ENCODE measurements around the gene UMAD1. TPM values are rescaled to one million over a fixed set of nuclear protein-coding genes. Genes with fewer than 3 reads are reported as not detected.

The UMAD1 gene
- total RNA-seq, 2 experiments from 2014 or later: 11.0 to 15.3 TPM

- Mint-ChIP-seq H3K27ac (no peak overlapping the region), H3K9me3 (no peaks in the 10 kb centered on the region), H3K4me1 (ENCODE audit: low read depth) (peaks cover 43% of the 10 kb centered on the region), H3K36me3 (ENCODE audit: low read depth) (no peaks in the 10 kb centered on the region), H3K27me3 (no peaks in the 10 kb centered on the region), H3K4me3 (peak overlapping the region; percentile 82)
- DNase-seq (peak in 3 of 14 experiments; percentile 52 to 77 (median 69)), ATAC-seq (ENCODE audit: poor library complexity) (peak; percentile 81)
- H3K4me3 ChIP-seq (ENCODE audit: low read length): peak overlapping the region; percentile 37
- no peak for TF ChIP-seq CTCF (IDR thresholded peaks at IDR 0.05)
- intact Hi-C loops (cut with DNase I, micrococcal nuclease): no loop called here
- H3K27me3 ChIP-seq (ENCODE audit: control insufficient read depth in 1 of 2, insufficient read depth in 2 of 2, low read length in 2 of 2): no peaks in the 10 kb centered on the region
- POLR2A ChIA-PET: interaction anchor here (0.7 to 1.7 kb wide), 6 partner anchors 9 to 280 kb away, joined by 3 to 8 read pairs (median 4); partner anchors contain the start of gene UMAD1
- H3K4me1 ChIP-seq (ENCODE audit: insufficient read depth, low read length): peaks cover 8% of the 10 kb centered on the region
- CTCF ChIA-PET: no interaction called here
- H3K9me3 ChIP-seq (ENCODE audit: control insufficient read depth in 1 of 2, insufficient read depth in 1 of 2, low read length in 2 of 2): no peaks in the 10 kb centered on the region
- no peak overlapping the region for H3K27ac ChIP-seq (ENCODE audit: low read depth in 1 of 2, low read length in 2 of 2)
- no peaks in the 10 kb centered on the region for H3K36me3 ChIP-seq (ENCODE audit: insufficient read depth, low read length)
Observed at GRCh38 chr7:7920481-7920880, 279.9 kb downstream of the UMAD1 start.

GRCh38 chr7:7921830-7922229 is 281.3 kb downstream of the UMAD1 start:
- Mint-ChIP-seq H3K4me3 (peak overlapping the region; percentile 25), H3K9me3 (no peaks in the 10 kb centered on the region), H3K36me3 (ENCODE audit: low read depth) (no peaks in the 10 kb centered on the region), H3K27me3 (no peaks in the 10 kb centered on the region), H3K4me1 (ENCODE audit: low read depth) (peaks cover 43% of the 10 kb centered on the region), H3K27ac (no peak overlapping the region)
- Histone ChIP-seq H3K27me3 (ENCODE audit: control insufficient read depth in 1 of 2, insufficient read depth in 2 of 2, low read length in 2 of 2) (no peaks in the 10 kb centered on the region), H3K4me1 (ENCODE audit: insufficient read depth, low read length) (peaks cover 8% of the 10 kb centered on the region), H3K4me3 (ENCODE audit: low read length) (no peak overlapping the region), H3K9me3 (ENCODE audit: control insufficient read depth in 1 of 2, insufficient read depth in 1 of 2, low read length in 2 of 2) (no peaks in the 10 kb centered on the region), H3K27ac (ENCODE audit: low read depth in 1 of 2, low read length in 2 of 2) (no peak overlapping the region), H3K36me3 (ENCODE audit: insufficient read depth, low read length) (no peaks in the 10 kb centered on the region)
- ATAC-seq (ENCODE audit: poor library complexity): no peak
- CTCF ChIA-PET: no interaction called here
- POLR2A ChIA-PET: interaction anchor here (1.0 to 1.6 kb wide), 2 partner anchors 10 to 46 kb away, joined by 3 to 4 read pairs; partner anchors contain the start of gene GLCCI1
- intact Hi-C loops (cut with DNase I, micrococcal nuclease): no loop called here
- TF ChIP-seq CTCF (IDR thresholded peaks at IDR 0.05): no peak
- DNase-seq: no peak

- H3K4me1 ChIP-seq (ENCODE audit: insufficient read depth, low read length): peaks cover 8% of the 10 kb centered on the region
- ChIA-PET CTCF (interaction anchor here (0.6 to 0.7 kb wide), 2 partner anchors 87 to 329 kb away, joined by 3 to 5 read pairs; no protein-coding TSS in a partner anchor), POLR2A (no interaction called here)
- Mint-ChIP-seq H3K27me3 (no peaks in the 10 kb centered on the region), H3K27ac (no peak overlapping the region), H3K9me3 (no peaks in the 10 kb centered on the region), H3K4me3 (no peak overlapping the region), H3K36me3 (ENCODE audit: low read depth) (no peaks in the 10 kb centered on the region), H3K4me1 (ENCODE audit: low read depth) (peaks cover 43% of the 10 kb centered on the region)
- H3K36me3 ChIP-seq (ENCODE audit: insufficient read depth, low read length): no peaks in the 10 kb centered on the region
- no peak overlapping the region for H3K27ac ChIP-seq (ENCODE audit: low read depth in 1 of 2, low read length in 2 of 2)
- no peaks in the 10 kb centered on the region for H3K9me3 ChIP-seq (ENCODE audit: control insufficient read depth in 1 of 2, insufficient read depth in 1 of 2, low read length in 2 of 2)
- no peak for DNase-seq
- intact Hi-C loops (cut with DNase I, micrococcal nuclease): no loop called here
- no peak overlapping the region for H3K4me3 ChIP-seq (ENCODE audit: low read length)
- no peaks in the 10 kb centered on the region for H3K27me3 ChIP-seq (ENCODE audit: control insufficient read depth in 1 of 2, insufficient read depth in 2 of 2, low read length in 2 of 2)
- TF ChIP-seq CTCF (IDR thresholded peaks at IDR 0.05): no peak
- ATAC-seq (ENCODE audit: poor library complexity): no peak
Observed at GRCh38 chr7:7922684-7923385, 282.3 kb downstream of the UMAD1 start.

Measured in CD4-positive, alpha-beta T cell (primary cell).